ENCODE results near the gene BIRC2.

- no peak for TF ChIP-seq CTCF (IDR thresholded peaks at IDR 0.05)
- no peak for TF ChIP-seq POLR2A (IDR thresholded peaks at IDR 0.05)
Observed at GRCh38 chr11:102415304-102415916, 68.4 kb downstream of the BIRC2 start.
